SK-N-SH treated with all-trans-retinoic acid at 6 μM for 48 hours (cell line): ENCODE data around the gene CCDC181.

Source experiments
- ATAC-seq: fragments of 200-7000 bp; cut with Tn5 transposase; 3 replicates; pipeline ENCODE4 v1.9.1; 2020; ENCODE audit warnings: mild to moderate bottlenecking, moderate library complexity
- ARNTL ChIP-seq: fragments of 450-650 bp; formaldehyde crosslinking; IDR thresholded peaks from 2 replicates; pipeline ENCODE4 v1.5.0; 2020; ENCODE audit warnings: low read depth, mild to moderate bottlenecking, moderate library complexity, borderline replicate concordance
- BACH2 ChIP-seq: fragments of 250-450 bp; sonication (Bioruptor Pico); IDR thresholded peaks from 2 replicates; pipeline ENCODE4 v1.9.0; 2021; ENCODE audit warnings: mild to moderate bottlenecking, borderline replicate concordance
- CREB5 ChIP-seq: fragments of 250-450 bp; sonication (Bioruptor Pico); IDR thresholded peaks from 2 replicates; pipeline ENCODE4 v1.5.1; 2020; ENCODE audit warnings: low read depth, mild to moderate bottlenecking, moderate library complexity
- CSDC2 ChIP-seq: fragments of 250-450 bp; sonication (Bioruptor Pico); IDR thresholded peaks from 2 replicates; pipeline ENCODE4 v1.5.0; 2020; ENCODE audit warnings: mild to moderate bottlenecking, moderate library complexity
- CSRNP3 ChIP-seq: fragments of 250-450 bp; sonication (Bioruptor Pico); IDR thresholded peaks from 2 replicates; pipeline ENCODE4 v1.5.1; 2021; ENCODE audit warnings: mild to moderate bottlenecking, moderate library complexity
- ESRRG ChIP-seq: fragments of 250-450 bp; sonication (Bioruptor Pico); IDR thresholded peaks from 2 replicates; pipeline ENCODE4 v1.6.1; 2021; ENCODE audit warnings: mild to moderate bottlenecking
- GLIS3 ChIP-seq: fragments of 250-450 bp; sonication (Bioruptor Pico); IDR thresholded peaks from 2 replicates; pipeline ENCODE4 v1.5.0; 2020; ENCODE audit warnings: mild to moderate bottlenecking, moderate library complexity
- ISL1 ChIP-seq: fragments of 250-450 bp; sonication (Bioruptor Pico); IDR thresholded peaks from 2 replicates; pipeline ENCODE4 v2.1.2; 2022; ENCODE audit warnings: mild to moderate bottlenecking, moderate library complexity
- OSR1 ChIP-seq: fragments of 250-450 bp; sonication (Bioruptor Pico); IDR thresholded peaks from 2 replicates; pipeline ENCODE4 v1.8.0; 2022; ENCODE audit warnings: moderate library complexity, mild to moderate bottlenecking, inconsistent platforms
- PATZ1 ChIP-seq: fragments of 250-450 bp; sonication (Bioruptor Pico); IDR thresholded peaks from 2 replicates; pipeline ENCODE4 v1.8.0; 2020; ENCODE audit warnings: mild to moderate bottlenecking, moderate library complexity, borderline replicate concordance
- POU6F1 ChIP-seq: fragments of 250-450 bp; sonication (Bioruptor Pico); IDR thresholded peaks from 2 replicates; pipeline ENCODE4 v1.8.0; 2021; ENCODE audit warnings: low read depth, mild to moderate bottlenecking, moderate library complexity, borderline replicate concordance
- PPARA ChIP-seq: fragments of 250-450 bp; sonication (Bioruptor Pico); IDR thresholded peaks from 2 replicates; pipeline ENCODE4 v1.5.0; 2020; ENCODE audit warnings: mild to moderate bottlenecking, borderline replicate concordance
- RARB ChIP-seq: fragments of 250-450 bp; sonication (Bioruptor Pico); IDR thresholded peaks from 2 replicates; pipeline ENCODE4 v1.8.0; 2021; ENCODE audit warnings: mild to moderate bottlenecking, moderate library complexity
- SNAI2 ChIP-seq: fragments of 250-450 bp; sonication (Bioruptor Pico); IDR thresholded peaks from 2 replicates; pipeline ENCODE4 v1.5.0; 2020; ENCODE audit warnings: mild to moderate bottlenecking, moderate library complexity
- TCF4 ChIP-seq: fragments of 250-450 bp; sonication (Bioruptor Pico); IDR thresholded peaks from 2 replicates; pipeline ENCODE4 v1.8.0; 2021; ENCODE audit warnings: mild to moderate bottlenecking, moderate library complexity, borderline replicate concordance
- TOX ChIP-seq: fragments of 250-450 bp; sonication (Bioruptor Pico); IDR thresholded peaks from 2 replicates; pipeline ENCODE4 v1.8.0; 2021; ENCODE audit warnings: mild to moderate bottlenecking, moderate library complexity, borderline replicate concordance
- TSHZ2 ChIP-seq: fragments of 250-450 bp; sonication (Bioruptor Pico); IDR thresholded peaks from 2 replicates; pipeline ENCODE4 v1.5.0; 2020; ENCODE audit warnings: mild to moderate bottlenecking, moderate library complexity
- ZC3H10 ChIP-seq: fragments of 250-450 bp; sonication (Bioruptor Pico); IDR thresholded peaks from 2 replicates; pipeline ENCODE4 v1.5.1; 2021; ENCODE audit warnings: mild to moderate bottlenecking, moderate library complexity
- ZFP3 ChIP-seq: fragments of 250-450 bp; sonication (Bioruptor Pico); IDR thresholded peaks from 2 replicates; pipeline ENCODE4 v1.5.0; 2020; ENCODE audit warnings: mild to moderate bottlenecking, moderate library complexity
- ZNF565 ChIP-seq: fragments of 450-650 bp; formaldehyde crosslinking; conservative IDR thresholded peaks from 2 replicates; pipeline ENCODE4 v1.5.0; 2020; ENCODE audit warnings: low read depth, mild to moderate bottlenecking, moderate library complexity
- ZNF70 ChIP-seq: fragments of 450-650 bp; formaldehyde crosslinking; IDR thresholded peaks from 2 replicates; pipeline ENCODE4 v1.5.0; 2020; ENCODE audit warnings: mild to moderate bottlenecking, moderate library complexity
- ZNF8 ChIP-seq: fragments of 450-650 bp; formaldehyde crosslinking; IDR thresholded peaks from 2 replicates; pipeline ENCODE4 v1.5.0; 2020; ENCODE audit warnings: mild to moderate bottlenecking, moderate library complexity

Gene CCDC181

GRCh38 chr1:169381162-169381561, 46.1 kb downstream of the CCDC181 start:
- no peak for ATAC-seq
- TF ChIP-seq RARB (CRISPR knock-in tag), result no peak
- TF ChIP-seq ZC3H10 (CRISPR knock-in tag), result no peak
- TF ChIP-seq PATZ1 (CRISPR knock-in tag), result no peak
- TF ChIP-seq CSRNP3, result no peak
- no peak for TF ChIP-seq ZNF565
- no peak for TF ChIP-seq ZNF8 (CRISPR knock-in tag)
- TF ChIP-seq CSDC2 (CRISPR knock-in tag), result no peak

- ATAC-seq, result no peak
- TF ChIP-seq SNAI2, result no peak
- TF ChIP-seq GLIS3 (CRISPR knock-in tag), result no peak
- TF ChIP-seq BACH2 (CRISPR knock-in tag), result no peak
- no peak for TF ChIP-seq ZNF565
- TF ChIP-seq CREB5 (CRISPR knock-in tag), result no peak
- no peak for TF ChIP-seq ZNF70
- no peak for TF ChIP-seq CSRNP3
- no peak for TF ChIP-seq ARNTL (CRISPR knock-in tag)
- TF ChIP-seq OSR1 (CRISPR knock-in tag), result no peak
- TF ChIP-seq ISL1, result no peak
- no peak for TF ChIP-seq TSHZ2
- TF ChIP-seq ZFP3, result no peak
- TF ChIP-seq PATZ1 (CRISPR knock-in tag), result no peak
Observed at GRCh38 chr1:169371404-169371803, 55.9 kb downstream of the CCDC181 start.

GRCh38 chr1:169368406-169368769, 58.9 kb downstream of the CCDC181 start:
- ATAC-seq, result peak; percentile 17
- TF ChIP-seq OSR1 (CRISPR knock-in tag) (no peak), ZNF70 (no peak), RARB (CRISPR knock-in tag) (no peak), CSRNP3 (no peak), ZNF565 (no peak), ESRRG (CRISPR knock-in tag) (no peak), POU6F1 (CRISPR knock-in tag) (no peak), TOX (CRISPR knock-in tag) (no peak), ARNTL (CRISPR knock-in tag) (no peak), ZC3H10 (CRISPR knock-in tag) (no peak), PPARA (no peak), TCF4 (CRISPR knock-in tag) (no peak)
